ENCODE measurements around the gene ROBO3. TPM values are rescaled to one million over a fixed set of nuclear protein-coding genes. Genes with fewer than 3 reads are reported as not detected.

ROBO3 gene
- total RNA-seq, 1 experiment from 2014 or later = 21.3 TPM

GRCh38 chr11:124875943-124876817, 10.9 kb downstream of the ROBO3 start (continued):
- TF ChIP-seq AFF4 (CRISPR knock-in tag; IDR thresholded peaks at IDR 0.05; ENCODE audit: borderline replicate concordance) = no peak; the same call in 1 of the 2 replicates
- TF ChIP-seq SMAD4 (CRISPR knock-in tag; IDR thresholded peaks at IDR 0.05) = no peak
- no peak for TF ChIP-seq ARID4B (CRISPR knock-in tag; IDR thresholded peaks at IDR 0.05; ENCODE audit: borderline replicate concordance)
- 0 out of 2 replicates have a peak, but pooled peaks have one; percentile 58 for TF ChIP-seq TEAD1 (CRISPR knock-in tag; IDR thresholded peaks at IDR 0.05)
- TF ChIP-seq NR1H2 (CRISPR knock-in tag; IDR thresholded peaks at IDR 0.05) = no peak
- 0 out of 2 replicates have a peak, but pooled peaks have one; percentile 59 for TF ChIP-seq KAT7 (CRISPR knock-in tag; IDR thresholded peaks at IDR 0.05; ENCODE audit: borderline replicate concordance)
- no peak for TF ChIP-seq EMX1 (CRISPR knock-in tag; IDR thresholded peaks at IDR 0.05)
- 0 out of 2 replicates have a peak, but pooled peaks have one; percentile 45 for TF ChIP-seq TP53 (CRISPR knock-in tag; IDR thresholded peaks at IDR 0.05)
- no peak; the same call in 1 of the 2 replicates for TF ChIP-seq ZNF317 (CRISPR knock-in tag; IDR thresholded peaks at IDR 0.05; ENCODE audit: borderline replicate concordance, low read depth)
- TF ChIP-seq FOXP1 (CRISPR knock-in tag; IDR thresholded peaks at IDR 0.05; ENCODE audit: borderline replicate concordance) = peak; percentile 52; the same call in 1 of the 2 replicates
- no peak; the same call in 1 of the 2 replicates for TF ChIP-seq ZBTB21 (CRISPR knock-in tag; IDR thresholded peaks at IDR 0.05; ENCODE audit: borderline replicate concordance)
- TF ChIP-seq CBFB (CRISPR knock-in tag; IDR thresholded peaks at IDR 0.05; ENCODE audit: low read depth) = no peak
- TF ChIP-seq ZBTB43 (CRISPR knock-in tag; IDR thresholded peaks at IDR 0.05) = no peak
- peak; percentile 74 for TF ChIP-seq E2F5 (CRISPR knock-in tag; IDR thresholded peaks at IDR 0.05)
- 0 out of 2 replicates have a peak, but pooled peaks have one; percentile 35 for TF ChIP-seq IRF1 (CRISPR knock-in tag; IDR thresholded peaks at IDR 0.05)
- TF ChIP-seq SMAD3 (CRISPR knock-in tag; IDR thresholded peaks at IDR 0.05; ENCODE audit: borderline replicate concordance) = no peak
- no peak for TF ChIP-seq ZNF425 (CRISPR knock-in tag; conservative IDR thresholded peaks at IDR 0.05)
- TF ChIP-seq ZNF263 (CRISPR knock-in tag; IDR thresholded peaks at IDR 0.05; ENCODE audit: low read depth) = no peak
- no peak for TF ChIP-seq NFYB (CRISPR knock-in tag; conservative IDR thresholded peaks at IDR 0.05; ENCODE audit: low read depth)
- TF ChIP-seq JUN (CRISPR knock-in tag; IDR thresholded peaks at IDR 0.05) = no peak
- no peak; the same call in 1 of the 2 replicates for TF ChIP-seq ZNF281 (CRISPR knock-in tag; IDR thresholded peaks at IDR 0.05)

Measured in WTC11 (cell line).